ENCODE measurements around the gene RALY.

GRCh38 chr20:33986560-33987216, 7.0 kb upstream of the RALY start:
- TF ChIP-seq CTCF (IDR thresholded peaks at IDR 0.05; ENCODE audit: low read depth, low read length, poor library complexity, severe bottlenecking), result no peak
- no peak for TF ChIP-seq EZH2phosphoT487 (IDR thresholded peaks at IDR 0.05; ENCODE audit: borderline replicate concordance, low read length)

Data from DOHH2 (cell line).